Peyer's patch (tissue), 4 donors: ENCODE data around the gene TFEC.
"Not testable (repeated sequence)": the region's sequence is repeated elsewhere in the genome, so short reads cannot be mapped to it uniquely, and the experiment has no call there.

Source experiments
- POLR2A ChIP-seq, 2 donors: fragments of 450-650 bp; IDR thresholded peaks; one replicate each; pipeline ENCODE4 v1.5.1; 2017; ENCODE audit warnings: antibody characterized with exemption in 2 of 2, mild to moderate bottlenecking in 2 of 2, moderate library complexity in 2 of 2
- TF ChIP-seq, protein P1 (sequence below), 6 experiments: fragments of 450-650 bp in 4 of 6; fragments of 200-600 bp in 2 of 6; sonication (generic) in 1 of 6; IDR thresholded peaks; one replicate each; pipeline ENCODE4 v1.5.1; 2017 to 2019; ENCODE audit warnings: antibody characterized with exemption in 6 of 6, mild to moderate bottlenecking in 3 of 6, moderate library complexity in 1 of 6

DNA sequence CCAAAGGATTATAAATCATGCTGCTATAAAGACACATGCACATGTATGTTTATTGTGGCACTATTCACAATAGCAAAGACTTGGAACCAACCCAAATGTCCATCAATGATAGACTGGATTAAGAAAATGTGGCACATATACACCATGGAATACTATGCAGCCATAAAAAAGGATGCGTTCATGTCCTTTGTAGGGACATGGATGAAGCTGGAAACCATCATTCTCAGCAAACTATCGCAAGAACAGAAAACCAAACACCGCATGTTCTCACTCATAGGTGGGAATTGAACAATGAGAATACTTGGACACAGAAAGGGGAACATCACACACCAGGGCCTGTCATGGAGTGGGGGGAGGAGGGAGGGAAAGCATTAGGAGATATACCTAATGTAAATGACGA, 100.4 kb downstream of the TFEC start:
- TF ChIP-seq, protein P1, sequence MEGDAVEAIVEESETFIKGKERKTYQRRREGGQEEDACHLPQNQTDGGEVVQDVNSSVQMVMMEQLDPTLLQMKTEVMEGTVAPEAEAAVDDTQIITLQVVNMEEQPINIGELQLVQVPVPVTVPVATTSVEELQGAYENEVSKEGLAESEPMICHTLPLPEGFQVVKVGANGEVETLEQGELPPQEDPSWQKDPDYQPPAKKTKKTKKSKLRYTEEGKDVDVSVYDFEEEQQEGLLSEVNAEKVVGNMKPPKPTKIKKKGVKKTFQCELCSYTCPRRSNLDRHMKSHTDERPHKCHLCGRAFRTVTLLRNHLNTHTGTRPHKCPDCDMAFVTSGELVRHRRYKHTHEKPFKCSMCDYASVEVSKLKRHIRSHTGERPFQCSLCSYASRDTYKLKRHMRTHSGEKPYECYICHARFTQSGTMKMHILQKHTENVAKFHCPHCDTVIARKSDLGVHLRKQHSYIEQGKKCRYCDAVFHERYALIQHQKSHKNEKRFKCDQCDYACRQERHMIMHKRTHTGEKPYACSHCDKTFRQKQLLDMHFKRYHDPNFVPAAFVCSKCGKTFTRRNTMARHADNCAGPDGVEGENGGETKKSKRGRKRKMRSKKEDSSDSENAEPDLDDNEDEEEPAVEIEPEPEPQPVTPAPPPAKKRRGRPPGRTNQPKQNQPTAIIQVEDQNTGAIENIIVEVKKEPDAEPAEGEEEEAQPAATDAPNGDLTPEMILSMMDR (IDR thresholded peaks at IDR 0.05) = not testable (repeated sequence)
- TF ChIP-seq POLR2A (IDR thresholded peaks at IDR 0.05) = not testable (repeated sequence)
